Fibroblast of villous mesenchyme (primary cell): ENCODE data around the gene VPS37B. TPM values are rescaled to one million over a fixed set of nuclear protein-coding genes. Genes with fewer than 3 reads are reported as not detected.
A peak's percentile ranks its signal among the peaks of the same experiment; 100 is the strongest.
"Not testable (repeated sequence)": the region's sequence is repeated elsewhere in the genome, so short reads cannot be mapped to it uniquely, and the experiment has no call there.

ENCODE experiments used
- DNase-seq: peaks from one replicate; pipeline ENCODE4 v3.0.0-alpha.2; 2010; ENCODE audit warnings: low read depth
- H3K4me3 ChIP-seq: 2 replicates; pipeline ENCODE4 v1.5.1; 2011; ENCODE audit warnings: low read depth, mild to moderate bottlenecking, low read length
- total RNA-seq: library from RNA; depleted of rRNA; stranded (reverse); fragments of >200 nt; gene quantifications from 2 replicates; pipeline ENCODE4 v1.2.3, GENCODE V29; 2012
- TF ChIP-seq, protein P1 (sequence below): IDR thresholded peaks from 2 replicates; pipeline ENCODE4 v1.5.1; 2012; ENCODE audit warnings: low read depth, mild to moderate bottlenecking, low read length; ENCODE audit not compliant: insufficient read depth

VPS37B gene
- total RNA-seq, 1 donor, result 21.2 TPM

GRCh38 chr12:122880668-122881067, 15.3 kb downstream of the VPS37B start:
- TF ChIP-seq, protein P1, sequence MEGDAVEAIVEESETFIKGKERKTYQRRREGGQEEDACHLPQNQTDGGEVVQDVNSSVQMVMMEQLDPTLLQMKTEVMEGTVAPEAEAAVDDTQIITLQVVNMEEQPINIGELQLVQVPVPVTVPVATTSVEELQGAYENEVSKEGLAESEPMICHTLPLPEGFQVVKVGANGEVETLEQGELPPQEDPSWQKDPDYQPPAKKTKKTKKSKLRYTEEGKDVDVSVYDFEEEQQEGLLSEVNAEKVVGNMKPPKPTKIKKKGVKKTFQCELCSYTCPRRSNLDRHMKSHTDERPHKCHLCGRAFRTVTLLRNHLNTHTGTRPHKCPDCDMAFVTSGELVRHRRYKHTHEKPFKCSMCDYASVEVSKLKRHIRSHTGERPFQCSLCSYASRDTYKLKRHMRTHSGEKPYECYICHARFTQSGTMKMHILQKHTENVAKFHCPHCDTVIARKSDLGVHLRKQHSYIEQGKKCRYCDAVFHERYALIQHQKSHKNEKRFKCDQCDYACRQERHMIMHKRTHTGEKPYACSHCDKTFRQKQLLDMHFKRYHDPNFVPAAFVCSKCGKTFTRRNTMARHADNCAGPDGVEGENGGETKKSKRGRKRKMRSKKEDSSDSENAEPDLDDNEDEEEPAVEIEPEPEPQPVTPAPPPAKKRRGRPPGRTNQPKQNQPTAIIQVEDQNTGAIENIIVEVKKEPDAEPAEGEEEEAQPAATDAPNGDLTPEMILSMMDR, result peak; percentile 58
- DNase-seq, result peak; percentile 64
- no peak overlapping the region for H3K4me3 ChIP-seq

- H3K4me3 ChIP-seq, result peak overlapping the region; percentile 36
- DNase-seq, result peak; percentile 90
- TF ChIP-seq, protein P1, result no peak
Observed at GRCh38 chr12:122880155-122880667, 15.7 kb downstream of the VPS37B start.

- H3K4me3 ChIP-seq, result no peak overlapping the region
- TF ChIP-seq, protein P1, result no peak
- no peak for DNase-seq
Observed at GRCh38 chr12:122878780-122879612, 16.9 kb downstream of the VPS37B start.

DNA sequence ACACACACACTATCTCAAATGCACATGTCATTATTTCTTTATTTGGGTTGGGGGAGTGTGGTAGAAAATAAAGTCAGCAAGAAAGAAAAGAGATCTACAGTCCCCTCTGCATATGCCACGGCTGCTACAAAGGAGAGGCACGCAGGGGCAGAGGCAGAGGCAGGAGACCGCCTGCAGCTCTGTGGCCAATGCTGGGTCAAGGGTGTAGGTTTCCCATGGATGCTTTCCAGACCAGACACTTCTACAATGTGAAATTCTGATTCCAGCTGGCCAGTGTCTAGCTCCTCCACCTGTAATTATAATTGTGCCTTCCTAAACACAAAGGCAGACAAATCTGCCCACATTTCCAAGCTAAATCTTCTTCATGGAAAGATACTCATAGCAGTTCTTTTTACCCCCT, 19.2 kb downstream of the VPS37B start:
- no peak overlapping the region for H3K4me3 ChIP-seq
- TF ChIP-seq, protein P1, result no peak
- no peak for DNase-seq

GRCh38 chr12:122876281-122876680, 19.6 kb downstream of the VPS37B start:
- not testable (repeated sequence) for H3K4me3 ChIP-seq, DNase-seq

DNA sequence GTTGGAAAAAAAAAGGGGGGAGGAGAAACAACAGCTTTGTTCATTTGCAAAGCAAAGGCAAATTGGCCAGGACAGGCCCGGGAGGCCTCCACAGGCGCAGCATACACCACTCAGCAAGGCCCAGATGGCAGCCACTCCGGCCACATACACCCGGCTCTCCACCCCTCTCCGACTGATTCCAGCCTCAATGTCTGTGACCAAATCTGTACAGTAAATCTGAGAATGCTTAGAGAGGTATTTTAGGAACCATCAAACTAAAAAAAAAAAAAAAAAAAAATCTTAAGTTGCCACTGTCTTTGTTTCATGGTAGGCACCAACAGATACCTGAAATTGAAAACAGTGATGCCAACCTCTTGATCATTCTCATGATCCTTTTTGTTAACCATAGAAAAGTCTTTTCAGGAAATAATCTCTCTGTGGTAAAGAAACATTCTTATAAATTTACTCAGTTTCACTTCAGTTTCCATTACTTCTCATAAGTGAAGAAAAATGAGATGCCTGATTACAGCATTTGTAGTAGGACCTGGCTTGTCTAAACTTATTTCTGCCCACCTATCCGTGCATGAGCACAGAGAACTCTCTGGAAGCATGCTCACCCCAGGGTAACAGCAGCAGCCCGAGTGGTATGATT, 20.2 kb downstream of the VPS37B start:
- DNase-seq, result no peak
- H3K4me3 ChIP-seq, result no peak overlapping the region
- TF ChIP-seq, protein P1, result no peak

- H3K4me3 ChIP-seq, result no peak overlapping the region
- TF ChIP-seq, protein P1, result no peak
- DNase-seq, result no peak
Observed at GRCh38 chr12:122874081-122874480, 21.8 kb downstream of the VPS37B start.
